Activated CD4-positive, CD25-positive, alpha-beta regulatory T cell (primary cell): Measurements from ENCODE around the gene ENOX1.
"Not testable (repeated sequence)": the region's sequence is repeated elsewhere in the genome, so short reads cannot be mapped to it uniquely, and the experiment has no call there.

Experiments used
- DNase-seq, 4 experiments: peaks; one replicate each; lab custom pipeline; 2025; lab: John Stamatoyannopoulos, UW

Gene ENOX1

GRCh38 chr13:43431290-43431716 lies 355.5 kb downstream of the ENOX1 start:
- no peak for DNase-seq

GRCh38 chr13:43428545-43429296 lies 358.1 kb downstream of the ENOX1 start:
- no peak for DNase-seq

GRCh38 chr13:43426355-43426754 lies 360.4 kb downstream of the ENOX1 start:
- no peak for DNase-seq

GRCh38 chr13:43425234-43425633 lies 361.5 kb downstream of the ENOX1 start:
- DNase-seq: no peak

- DNase-seq: no peak
Observed at GRCh38 chr13:43424412-43424811, 362.4 kb downstream of the ENOX1 start.

- no peak for DNase-seq
Observed at GRCh38 chr13:43422116-43422515, 364.7 kb downstream of the ENOX1 start.

- DNase-seq: not testable (repeated sequence)
Observed at GRCh38 chr13:43416842-43417241, 369.9 kb downstream of the ENOX1 start.

- not testable (repeated sequence) for DNase-seq
Observed at GRCh38 chr13:43416408-43416807, 370.4 kb downstream of the ENOX1 start.

- not testable (repeated sequence) for DNase-seq
Observed at GRCh38 chr13:43415903-43416391, 370.8 kb downstream of the ENOX1 start.

GRCh38 chr13:43414111-43414510 lies 372.7 kb downstream of the ENOX1 start:
- no peak for DNase-seq

- no peak for DNase-seq
Observed at GRCh38 chr13:43411741-43412140, 375.0 kb downstream of the ENOX1 start.

- DNase-seq: no peak
Observed at GRCh38 chr13:43411211-43411610, 375.6 kb downstream of the ENOX1 start.

GRCh38 chr13:43408274-43408673 lies 378.5 kb downstream of the ENOX1 start:
- DNase-seq: no peak

GRCh38 chr13:43407023-43407581 lies 379.7 kb downstream of the ENOX1 start:
- DNase-seq: no peak

- DNase-seq: no peak
Observed at GRCh38 chr13:43405457-43405856, 381.3 kb downstream of the ENOX1 start.

GRCh38 chr13:43402380-43402779 lies 384.4 kb downstream of the ENOX1 start:
- no peak for DNase-seq

- DNase-seq: no peak
Observed at GRCh38 chr13:43401361-43401760, 385.4 kb downstream of the ENOX1 start.

GRCh38 chr13:43397111-43397510 lies 389.7 kb downstream of the ENOX1 start:
- DNase-seq: no peak

GRCh38 chr13:43391036-43391435 lies 395.7 kb downstream of the ENOX1 start:
- DNase-seq: no peak

GRCh38 chr13:43390619-43391018 lies 396.2 kb downstream of the ENOX1 start:
- DNase-seq: no peak

GRCh38 chr13:43389983-43390382 lies 396.8 kb downstream of the ENOX1 start:
- no peak for DNase-seq

- DNase-seq: no peak
Observed at GRCh38 chr13:43389573-43389972, 397.2 kb downstream of the ENOX1 start.

- no peak for DNase-seq
Observed at GRCh38 chr13:43388282-43389034, 398.3 kb downstream of the ENOX1 start.
